ENCODE results near the gene PMPCA. TPM values are rescaled to one million over a fixed set of nuclear protein-coding genes. Genes with fewer than 3 reads are reported as not detected.
A peak's percentile ranks its signal among the peaks of the same experiment; 100 is the strongest.

The PMPCA gene
- total and polyA plus RNA-seq, 2 of the 13 experiments (the other 11 are each of a cell fraction or from before 2014, with no cell fraction given), result 70.2 to 88.4 TPM

DNA sequence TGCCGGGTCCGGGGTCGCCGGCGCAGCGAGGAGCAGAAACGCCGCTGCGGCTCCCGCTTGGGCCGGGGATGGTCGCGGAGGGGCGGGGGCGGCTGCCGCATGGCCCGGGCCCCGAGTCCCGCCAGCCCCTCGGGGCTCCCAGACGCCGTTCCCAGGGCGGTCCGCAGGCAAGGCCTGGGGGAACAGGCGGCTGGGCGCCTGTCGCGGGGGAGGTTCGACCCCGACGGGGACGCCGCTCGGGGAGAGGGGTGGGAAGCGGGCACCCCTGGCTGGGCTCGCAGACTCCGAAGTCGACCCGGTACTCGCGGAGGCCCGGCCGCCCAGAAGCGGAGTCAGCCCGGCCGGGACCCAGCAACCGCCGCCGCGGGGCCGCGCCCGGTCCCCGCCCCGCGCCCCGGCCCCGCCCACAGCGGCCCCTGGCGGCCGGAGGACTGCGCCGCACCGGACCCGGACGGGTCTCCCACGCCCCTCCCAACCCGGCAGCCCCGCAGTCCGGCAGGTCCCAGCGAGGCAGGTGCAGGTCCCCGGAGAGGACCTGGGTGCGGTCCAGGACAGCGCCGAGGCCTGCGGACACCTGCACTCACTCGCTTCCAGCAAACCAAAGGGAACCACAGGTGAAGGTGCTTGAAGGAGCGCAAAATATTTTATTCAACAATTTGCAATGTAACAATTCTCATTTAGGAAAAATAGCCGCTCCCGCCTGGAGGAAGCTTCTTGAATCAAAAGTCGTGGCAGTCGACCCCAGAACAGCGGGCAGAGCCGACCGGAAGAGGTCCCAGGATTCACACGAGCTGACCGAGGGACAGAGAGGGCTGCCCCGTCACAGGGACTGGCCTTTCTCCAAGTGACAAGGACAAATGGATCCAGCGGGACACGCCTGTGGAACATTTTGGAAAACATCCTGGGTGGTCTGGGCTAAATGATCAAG lies 29.3 kb downstream of the PMPCA start, which contains the start of gene INPP5E (continued):
- TF ChIP-seq, protein P1, sequence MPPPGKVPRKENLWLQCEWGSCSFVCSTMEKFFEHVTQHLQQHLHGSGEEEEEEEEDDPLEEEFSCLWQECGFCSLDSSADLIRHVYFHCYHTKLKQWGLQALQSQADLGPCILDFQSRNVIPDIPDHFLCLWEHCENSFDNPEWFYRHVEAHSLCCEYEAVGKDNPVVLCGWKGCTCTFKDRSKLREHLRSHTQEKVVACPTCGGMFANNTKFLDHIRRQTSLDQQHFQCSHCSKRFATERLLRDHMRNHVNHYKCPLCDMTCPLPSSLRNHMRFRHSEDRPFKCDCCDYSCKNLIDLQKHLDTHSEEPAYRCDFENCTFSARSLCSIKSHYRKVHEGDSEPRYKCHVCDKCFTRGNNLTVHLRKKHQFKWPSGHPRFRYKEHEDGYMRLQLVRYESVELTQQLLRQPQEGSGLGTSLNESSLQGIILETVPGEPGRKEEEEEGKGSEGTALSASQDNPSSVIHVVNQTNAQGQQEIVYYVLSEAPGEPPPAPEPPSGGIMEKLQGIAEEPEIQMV (CRISPR knock-in tag; IDR thresholded peaks at IDR 0.05; ENCODE audit: low read depth), result 0 out of 2 replicates have a peak, but pooled peaks have one; percentile 51
- no peak for TF ChIP-seq CCAR2 (optimal IDR thresholded peaks at IDR 0.05; ENCODE audit: low read depth, low read length)
- 0 out of 2 replicates have a peak, but pooled peaks have one; percentile 9 for TF ChIP-seq ZNF546 (CRISPR knock-in tag; conservative IDR thresholded peaks at IDR 0.05)
- TF ChIP-seq, protein P2, sequence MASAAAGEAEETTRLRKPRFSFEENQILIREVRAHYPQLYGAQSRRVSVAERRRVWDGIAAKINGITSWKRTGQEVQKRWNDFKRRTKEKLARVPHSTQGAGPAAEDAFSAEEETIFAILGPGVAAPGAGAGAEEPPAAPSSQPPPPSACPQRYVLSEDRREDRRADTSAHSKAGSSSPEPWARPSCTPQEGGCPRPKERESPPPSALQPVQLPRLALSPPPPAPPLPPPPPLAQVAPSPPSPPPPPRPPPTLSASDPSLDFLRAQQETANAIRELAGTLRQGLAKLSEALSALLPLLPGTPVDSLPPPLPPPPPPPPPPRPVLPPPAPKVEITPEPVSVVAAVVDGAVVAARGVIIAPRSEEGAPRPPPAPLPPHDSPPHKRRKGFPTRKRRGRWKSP (CRISPR knock-in tag; IDR thresholded peaks at IDR 0.05), result no peak
- peak; percentile 67 for TF ChIP-seq ZNF563 (CRISPR knock-in tag; IDR thresholded peaks at IDR 0.05)
- TF ChIP-seq RORA (CRISPR knock-in tag; IDR thresholded peaks at IDR 0.05), result no peak
- TF ChIP-seq, protein P3, sequence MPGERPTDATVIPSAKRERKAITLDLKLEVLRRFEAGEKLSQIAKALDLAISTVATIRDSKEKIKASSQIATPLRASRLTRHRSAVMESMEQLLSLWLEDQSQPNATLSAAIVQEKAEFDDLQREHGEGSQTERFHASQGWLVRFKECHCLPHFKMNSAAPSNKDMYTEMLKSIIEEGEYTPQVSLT (CRISPR knock-in tag; IDR thresholded peaks at IDR 0.05; ENCODE audit: borderline replicate concordance, low read depth), result no peak
- no peak for TF ChIP-seq ZNF253 (CRISPR knock-in tag; IDR thresholded peaks at IDR 0.05; ENCODE audit: borderline replicate concordance)
- TF ChIP-seq, protein P4, sequence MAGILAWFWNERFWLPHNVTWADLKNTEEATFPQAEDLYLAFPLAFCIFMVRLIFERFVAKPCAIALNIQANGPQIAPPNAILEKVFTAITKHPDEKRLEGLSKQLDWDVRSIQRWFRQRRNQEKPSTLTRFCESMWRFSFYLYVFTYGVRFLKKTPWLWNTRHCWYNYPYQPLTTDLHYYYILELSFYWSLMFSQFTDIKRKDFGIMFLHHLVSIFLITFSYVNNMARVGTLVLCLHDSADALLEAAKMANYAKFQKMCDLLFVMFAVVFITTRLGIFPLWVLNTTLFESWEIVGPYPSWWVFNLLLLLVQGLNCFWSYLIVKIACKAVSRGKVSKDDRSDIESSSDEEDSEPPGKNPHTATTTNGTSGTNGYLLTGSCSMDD (CRISPR knock-in tag; IDR thresholded peaks at IDR 0.05), result no peak
- no peak for TF ChIP-seq MTF2 (CRISPR knock-in tag; IDR thresholded peaks at IDR 0.05; ENCODE audit: borderline replicate concordance)
- TF ChIP-seq TAF1 (CRISPR knock-in tag; IDR thresholded peaks at IDR 0.05), result peak; percentile 38; the same call in 1 of the 2 replicates
- TF ChIP-seq MXD4 (CRISPR knock-in tag; IDR thresholded peaks at IDR 0.05), result no peak
- TF ChIP-seq ZFP36L1 (CRISPR knock-in tag; IDR thresholded peaks at IDR 0.05), result no peak
- TF ChIP-seq, protein P5, sequence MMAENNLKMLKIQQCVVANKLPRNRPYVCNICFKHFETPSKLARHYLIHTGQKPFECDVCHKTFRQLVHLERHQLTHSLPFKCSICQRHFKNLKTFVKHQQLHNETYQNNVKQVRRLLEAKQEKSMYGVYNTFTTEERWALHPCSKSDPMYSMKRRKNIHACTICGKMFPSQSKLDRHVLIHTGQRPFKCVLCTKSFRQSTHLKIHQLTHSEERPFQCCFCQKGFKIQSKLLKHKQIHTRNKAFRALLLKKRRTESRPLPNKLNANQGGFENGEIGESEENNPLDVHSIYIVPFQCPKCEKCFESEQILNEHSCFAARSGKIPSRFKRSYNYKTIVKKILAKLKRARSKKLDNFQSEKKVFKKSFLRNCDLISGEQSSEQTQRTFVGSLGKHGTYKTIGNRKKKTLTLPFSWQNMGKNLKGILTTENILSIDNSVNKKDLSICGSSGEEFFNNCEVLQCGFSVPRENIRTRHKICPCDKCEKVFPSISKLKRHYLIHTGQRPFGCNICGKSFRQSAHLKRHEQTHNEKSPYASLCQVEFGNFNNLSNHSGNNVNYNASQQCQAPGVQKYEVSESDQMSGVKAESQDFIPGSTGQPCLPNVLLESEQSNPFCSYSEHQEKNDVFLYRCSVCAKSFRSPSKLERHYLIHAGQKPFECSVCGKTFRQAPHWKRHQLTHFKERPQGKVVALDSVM (CRISPR knock-in tag; IDR thresholded peaks at IDR 0.05), result no peak
- no peak for TF ChIP-seq ZFYVE20 (CRISPR knock-in tag; IDR thresholded peaks at IDR 0.05; ENCODE audit: borderline replicate concordance, low read depth)
- TF ChIP-seq, protein P6, sequence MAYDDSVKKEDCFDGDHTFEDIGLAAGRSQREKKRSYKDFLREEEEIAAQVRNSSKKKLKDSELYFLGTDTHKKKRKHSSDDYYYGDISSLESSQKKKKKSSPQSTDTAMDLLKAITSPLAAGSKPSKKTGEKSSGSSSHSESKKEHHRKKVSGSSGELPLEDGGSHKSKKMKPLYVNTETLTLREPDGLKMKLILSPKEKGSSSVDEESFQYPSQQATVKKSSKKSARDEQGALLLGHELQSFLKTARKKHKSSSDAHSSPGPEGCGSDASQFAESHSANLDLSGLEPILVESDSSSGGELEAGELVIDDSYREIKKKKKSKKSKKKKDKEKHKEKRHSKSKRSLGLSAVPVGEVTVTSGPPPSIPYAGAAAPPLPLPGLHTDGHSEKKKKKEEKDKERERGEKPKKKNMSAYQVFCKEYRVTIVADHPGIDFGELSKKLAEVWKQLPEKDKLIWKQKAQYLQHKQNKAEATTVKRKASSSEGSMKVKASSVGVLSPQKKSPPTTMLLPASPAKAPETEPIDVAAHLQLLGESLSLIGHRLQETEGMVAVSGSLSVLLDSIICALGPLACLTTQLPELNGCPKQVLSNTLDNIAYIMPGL (CRISPR knock-in tag; IDR thresholded peaks at IDR 0.05; ENCODE audit: borderline replicate concordance in 1 of 2, low read depth in 1 of 2), result peak in 1 of 2 experiments; percentile 20; a peak in 1 of 4 replicates

All from HepG2 (cell line).